GM19438 (cell line): ENCODE measurements around the gene TSPAN12.
"Not testable (repeated sequence)": the region's sequence is repeated elsewhere in the genome, so short reads cannot be mapped to it uniquely, and the experiment has no call there.

Experiments used
- ATAC-seq: cut with Tn5 transposase; IDR thresholded peaks from one replicate; pipeline ENCODE4 v1.9.1; 2021; ENCODE audit warnings: low read depth; ENCODE audit not compliant: unreplicated experiment

TSPAN12 gene

DNA sequence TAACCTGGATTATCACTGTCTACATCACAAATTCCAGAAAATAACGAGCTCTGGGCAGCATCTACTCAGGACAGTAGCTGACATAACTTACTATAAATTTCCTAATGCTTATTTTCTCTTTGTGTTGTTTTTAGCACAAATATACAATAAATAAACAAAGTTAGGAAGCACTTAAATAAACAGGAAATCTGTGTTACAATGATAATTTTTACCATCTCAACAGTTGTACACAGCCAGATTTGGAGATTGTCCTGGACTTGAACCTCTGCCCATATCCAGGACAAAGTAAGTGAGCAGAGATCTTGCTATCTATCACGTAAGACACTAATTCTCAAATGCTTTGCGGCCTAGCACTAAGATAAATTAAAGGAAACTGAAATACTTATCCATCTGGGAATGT is 48.7 kb downstream of the TSPAN12 start:
- no peak for ATAC-seq

DNA sequence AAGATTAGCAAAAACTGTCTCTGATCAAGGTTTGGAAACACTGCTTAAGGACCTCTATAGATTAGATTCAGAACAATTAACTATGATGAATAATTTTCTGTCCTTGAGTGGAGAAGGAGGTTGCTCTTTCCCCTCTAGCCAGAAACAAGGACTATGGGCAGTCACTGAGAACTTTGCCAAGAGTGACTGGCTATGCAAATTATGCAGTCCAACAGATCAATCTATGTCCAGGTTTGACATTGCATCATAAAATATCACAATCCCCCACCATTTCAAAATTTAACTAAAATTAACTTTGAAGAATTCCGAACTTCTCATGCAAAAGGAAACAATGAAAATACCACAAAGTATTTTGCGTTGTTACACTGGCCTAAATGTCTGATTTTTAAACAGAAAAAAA is 50.6 kb downstream of the TSPAN12 start:
- no peak for ATAC-seq

DNA sequence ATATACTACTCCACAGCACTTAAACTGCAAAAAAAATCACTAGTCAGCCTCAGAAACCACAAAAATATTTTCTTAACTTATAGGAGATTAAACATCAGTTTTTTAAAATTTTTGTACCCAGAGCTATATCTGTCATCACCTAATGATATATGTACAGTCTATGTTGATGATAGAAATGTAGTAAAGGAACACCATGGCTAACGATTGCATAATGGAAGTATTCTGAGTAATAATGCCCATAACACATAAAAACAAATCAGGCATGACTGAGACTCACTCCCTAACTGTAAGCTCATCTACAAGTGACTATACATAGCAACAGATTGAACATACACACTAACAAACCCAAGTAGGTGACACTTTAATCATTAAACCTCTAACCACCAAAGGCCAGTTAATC is 51.3 kb downstream of the TSPAN12 start:
- ATAC-seq = no peak

DNA sequence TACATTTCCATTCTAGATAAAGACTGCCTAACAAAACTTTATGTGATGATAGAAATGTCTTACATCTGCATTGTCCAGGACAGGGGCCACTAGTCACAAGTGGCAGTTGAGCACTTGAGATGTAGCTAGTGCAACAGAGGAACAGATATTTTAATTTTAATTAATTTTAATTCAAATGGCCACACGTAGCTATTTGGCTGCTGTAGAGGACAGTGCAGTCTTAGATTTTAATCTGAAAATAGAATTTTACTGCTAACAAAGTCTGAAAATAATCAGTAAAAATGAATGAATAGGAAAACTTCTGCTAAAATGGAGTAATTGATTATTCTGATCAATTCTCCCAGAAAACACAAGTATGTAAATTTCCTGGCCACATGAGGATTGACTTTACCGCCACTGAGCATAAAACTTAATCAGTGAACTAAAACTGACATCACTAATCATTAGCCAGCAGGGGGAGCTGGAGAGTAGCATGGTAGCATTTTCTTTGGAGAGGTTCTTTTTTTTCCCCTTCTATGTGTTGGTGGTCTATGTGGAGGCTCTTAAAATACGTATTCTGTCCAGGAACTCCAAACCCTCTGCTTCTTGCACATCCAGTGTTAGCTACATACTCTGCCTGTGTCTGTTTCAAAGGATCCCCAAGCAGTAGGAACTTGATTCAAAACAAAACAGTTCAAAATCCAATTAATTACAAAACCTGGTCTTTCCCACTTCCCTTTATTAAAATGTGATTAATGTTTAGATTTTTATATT is 52.1 kb downstream of the TSPAN12 start:
- ATAC-seq = peak; percentile 76

DNA sequence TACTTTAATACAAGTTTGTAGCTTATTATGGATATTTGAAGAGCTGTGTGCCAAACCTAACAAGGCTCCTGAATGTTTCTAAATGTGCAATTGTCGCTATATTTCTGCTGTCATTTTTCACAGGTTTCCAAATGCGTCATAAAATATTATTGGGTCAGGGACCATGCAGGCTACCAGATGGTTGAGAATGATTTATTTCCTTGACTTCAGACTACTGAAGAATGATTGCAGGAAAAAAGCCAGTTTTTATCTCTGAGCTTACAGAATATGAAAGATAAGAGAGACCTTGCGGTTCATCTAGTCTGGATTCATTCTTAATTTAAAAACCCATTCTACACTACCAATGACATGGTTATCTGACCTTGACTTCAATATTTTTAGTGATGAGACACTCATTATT is 55.2 kb downstream of the TSPAN12 start:
- no peak for ATAC-seq

DNA sequence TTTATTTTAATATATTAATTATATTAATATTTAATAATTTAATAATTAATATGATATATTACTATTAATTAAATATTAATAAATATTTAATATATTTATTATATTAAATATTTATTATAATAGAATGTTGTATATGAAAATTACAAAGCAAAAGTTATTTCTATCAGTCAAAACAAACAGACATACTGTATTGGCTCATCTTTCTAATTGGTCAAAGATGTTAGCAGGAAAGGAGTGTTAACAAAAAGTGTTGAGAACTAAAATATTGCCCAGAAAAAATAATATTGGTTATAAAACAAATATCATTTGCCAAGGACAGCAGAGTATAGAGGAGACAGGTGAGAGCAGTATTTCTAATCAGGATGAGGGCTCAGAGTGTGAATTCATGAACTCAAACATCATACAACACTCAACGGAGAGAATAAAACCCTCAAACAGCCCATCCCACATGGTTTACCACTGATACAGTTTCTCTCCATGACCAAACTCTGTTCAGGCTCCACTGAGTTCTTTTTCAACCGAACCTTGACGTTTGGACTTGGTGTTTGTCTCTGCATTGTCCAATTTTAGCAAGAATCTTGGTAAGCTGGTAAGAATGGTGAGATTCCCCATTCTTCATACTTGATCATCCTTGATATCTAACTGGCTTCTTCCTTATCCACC is 58.0 kb downstream of the TSPAN12 start:
- no peak for ATAC-seq

DNA sequence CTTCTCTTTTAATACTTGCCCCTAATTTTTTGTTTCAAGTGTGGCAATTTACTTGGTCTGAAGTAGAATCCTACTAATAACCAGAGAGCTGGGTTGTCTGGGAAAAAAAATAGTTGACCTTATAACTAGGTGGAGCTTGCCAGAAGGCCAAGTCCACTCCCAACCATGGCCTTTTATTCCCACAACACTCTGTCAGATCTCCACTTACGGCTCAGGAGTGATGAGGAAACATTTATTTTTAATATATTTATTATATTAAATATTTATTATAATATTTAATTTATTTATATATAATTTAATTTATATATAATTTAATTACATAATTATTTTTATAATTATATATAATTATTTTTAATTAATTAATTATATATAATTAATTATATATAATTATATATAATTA is 58.8 kb downstream of the TSPAN12 start:
- no peak for ATAC-seq

DNA sequence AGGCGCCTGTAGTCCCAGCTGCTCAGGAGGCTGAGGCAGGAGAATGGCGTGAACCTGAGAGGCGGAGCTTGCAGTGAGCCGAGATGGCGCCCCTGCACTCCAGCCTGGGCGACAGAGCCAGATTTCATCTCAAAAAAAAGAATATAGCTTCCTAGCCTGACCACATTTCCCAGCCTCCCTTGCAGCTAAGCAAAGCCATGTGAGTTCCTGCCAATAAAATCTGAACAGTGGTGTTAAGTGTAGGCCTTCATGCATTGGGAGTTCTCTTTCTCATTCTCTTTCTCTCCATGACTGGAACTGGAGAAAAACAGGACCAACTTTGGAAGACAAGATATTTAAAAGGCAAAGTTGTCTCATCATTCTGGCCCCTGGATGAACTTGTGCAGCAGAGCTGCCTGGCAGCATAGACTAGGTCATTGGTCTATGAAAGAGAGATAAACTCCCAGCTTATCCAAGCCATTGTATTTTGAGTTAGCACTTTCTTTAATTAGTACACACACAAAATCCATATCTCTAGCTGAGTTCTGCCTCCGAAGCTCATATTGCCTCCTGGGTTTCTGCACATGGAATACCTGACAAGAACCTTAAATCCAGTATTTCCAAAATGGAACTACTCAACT is 60.8 kb downstream of the TSPAN12 start:
- no peak for ATAC-seq

DNA sequence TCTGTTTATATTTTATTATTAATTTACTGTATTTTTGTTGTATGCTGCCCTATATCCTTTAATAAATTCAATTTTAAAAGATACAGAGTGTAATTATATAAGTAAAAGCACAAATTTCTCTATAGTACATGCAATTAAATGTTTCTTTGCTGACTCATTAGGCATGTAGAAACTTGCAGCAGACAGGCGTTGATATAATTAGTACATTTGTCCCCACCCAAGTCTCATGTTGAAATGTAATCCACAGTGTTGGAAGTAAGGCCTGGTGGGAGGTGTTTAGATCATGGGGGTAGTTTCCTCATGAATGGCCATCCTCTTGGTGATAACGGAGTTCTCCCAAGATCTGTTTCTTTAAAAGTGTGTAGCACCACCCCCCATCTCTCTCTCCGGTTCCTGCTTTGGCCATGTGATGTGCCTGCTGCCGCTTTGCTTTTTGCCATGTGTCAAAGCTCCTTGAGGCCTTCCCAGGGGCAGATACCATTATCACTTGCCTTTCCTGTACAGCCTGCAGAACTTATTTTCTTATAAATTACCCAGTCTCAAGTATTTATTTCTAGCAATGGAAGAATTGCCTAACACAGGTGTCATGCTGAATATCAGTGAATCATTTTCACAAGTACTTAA is 63.7 kb downstream of the TSPAN12 start:
- no peak for ATAC-seq

DNA sequence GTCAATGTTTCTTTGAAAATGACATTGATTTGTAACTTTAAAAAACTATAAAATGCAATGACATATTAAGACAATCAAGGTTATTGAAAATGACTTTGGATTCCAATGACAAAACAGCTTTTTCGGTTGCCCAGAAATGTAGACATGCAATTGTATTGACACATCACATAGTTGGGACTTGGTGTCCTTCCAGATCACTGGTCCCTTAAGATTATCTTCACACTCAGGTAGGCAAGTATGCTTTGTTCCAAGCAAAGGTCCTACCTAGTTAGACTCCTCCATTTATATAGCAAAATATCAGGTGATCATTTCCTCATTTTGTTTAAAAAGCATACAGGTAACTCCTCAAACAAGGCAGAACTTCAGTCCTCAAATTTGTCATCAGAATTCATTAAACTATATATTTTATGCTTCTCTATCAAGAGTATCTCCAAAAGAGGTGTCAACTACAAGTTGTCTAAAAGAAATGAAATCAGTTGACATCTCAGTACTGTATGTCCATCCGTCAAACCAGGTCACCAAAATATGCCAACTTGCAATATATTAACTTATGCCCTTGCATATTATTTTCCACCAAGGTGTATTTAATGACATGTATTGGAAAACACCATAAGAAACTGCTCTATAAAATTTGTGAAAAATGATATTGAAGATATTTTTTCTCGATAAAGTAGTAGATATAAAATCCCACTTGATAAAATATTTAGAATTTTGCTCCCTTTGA is 64.6 kb downstream of the TSPAN12 start:
- ATAC-seq = no peak

DNA sequence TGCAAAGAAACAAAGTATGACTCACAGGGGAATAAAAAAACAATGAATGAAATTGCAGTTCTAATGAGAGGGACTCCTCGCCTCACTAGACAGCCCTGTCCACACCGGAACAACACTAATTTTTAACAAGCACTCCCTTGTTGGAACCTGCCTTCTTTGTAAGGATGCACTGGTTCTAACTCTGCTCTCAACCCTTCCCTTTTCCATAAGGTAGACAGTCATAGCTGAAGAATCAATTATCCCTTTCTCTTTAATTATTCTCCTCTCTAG is 65.1 kb downstream of the TSPAN12 start:
- no peak for ATAC-seq

DNA sequence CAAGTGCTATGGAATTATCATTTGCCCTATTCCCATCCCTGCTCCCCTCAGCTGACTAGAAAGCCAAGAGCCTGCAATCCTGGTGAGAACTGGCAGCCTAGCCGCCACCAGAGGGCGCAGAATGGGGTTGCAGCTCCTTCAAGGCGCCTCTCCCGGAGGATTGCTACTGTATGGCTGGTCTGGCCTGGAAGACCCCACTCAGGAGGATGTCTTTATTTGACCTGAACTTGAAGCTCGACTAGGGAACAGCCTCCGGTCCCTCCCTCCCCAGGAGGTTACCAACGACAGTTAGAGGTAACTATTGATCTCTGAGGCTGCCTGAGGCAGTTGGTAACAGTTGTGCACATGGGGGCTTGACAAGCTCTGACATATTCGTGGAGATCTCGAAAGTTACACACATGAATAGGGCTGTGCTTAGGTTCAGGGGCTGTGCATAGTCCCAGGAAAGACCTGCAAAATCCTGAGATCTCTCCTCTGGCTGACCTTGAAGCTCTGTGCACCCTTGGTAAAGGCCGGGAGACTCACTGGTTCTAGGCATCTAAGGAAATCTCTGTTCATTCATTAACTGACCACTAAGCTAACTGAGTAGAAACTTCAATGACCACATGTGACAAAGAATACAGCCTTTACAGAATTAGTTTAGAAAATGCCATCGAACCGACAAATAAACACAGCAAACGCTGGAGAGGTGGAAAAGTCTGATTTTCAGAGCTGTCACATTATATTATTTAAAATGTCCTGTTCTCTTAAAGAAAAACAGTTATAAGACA is 65.7 kb downstream of the TSPAN12 start:
- ATAC-seq = peak; percentile 98

DNA sequence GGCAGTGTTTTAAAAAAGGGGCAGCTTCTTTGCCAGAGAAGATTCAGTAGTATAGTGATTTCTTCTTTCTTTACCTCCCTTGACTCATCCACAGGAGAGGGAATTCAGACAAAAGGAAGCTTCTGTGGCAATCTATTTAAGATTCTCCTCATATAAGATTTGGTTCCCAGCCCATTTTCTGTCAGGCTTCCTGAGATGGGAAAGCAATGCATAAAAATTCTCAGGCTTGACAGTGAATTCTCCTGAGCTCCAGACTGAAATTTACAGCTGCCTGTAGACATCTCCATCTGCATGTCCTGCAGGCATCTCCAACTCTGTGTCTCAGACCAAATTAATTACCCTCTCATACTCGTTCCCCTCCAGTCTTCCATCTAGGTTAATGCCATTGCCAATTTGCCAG is 72.8 kb downstream of the TSPAN12 start:
- ATAC-seq = no peak

DNA sequence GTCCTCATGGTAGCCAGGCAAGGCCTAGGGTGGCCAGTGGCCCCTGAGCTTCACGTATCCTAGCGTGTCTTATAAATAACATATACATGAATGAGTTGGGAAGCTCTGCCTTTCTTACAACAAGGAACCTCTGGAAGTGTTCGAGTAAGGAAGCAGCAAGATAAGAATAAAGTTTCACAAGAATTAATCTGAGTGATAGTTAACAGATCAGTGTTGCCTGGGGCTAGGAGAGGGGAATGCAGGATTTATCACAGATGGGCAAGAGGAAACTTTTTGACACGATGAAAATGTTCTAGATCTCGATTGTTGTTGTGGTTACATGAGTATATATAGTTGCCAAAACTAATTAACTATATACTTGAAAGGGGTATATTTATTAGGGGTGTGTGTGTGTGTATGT is 74.2 kb downstream of the TSPAN12 start:
- no peak for ATAC-seq

DNA sequence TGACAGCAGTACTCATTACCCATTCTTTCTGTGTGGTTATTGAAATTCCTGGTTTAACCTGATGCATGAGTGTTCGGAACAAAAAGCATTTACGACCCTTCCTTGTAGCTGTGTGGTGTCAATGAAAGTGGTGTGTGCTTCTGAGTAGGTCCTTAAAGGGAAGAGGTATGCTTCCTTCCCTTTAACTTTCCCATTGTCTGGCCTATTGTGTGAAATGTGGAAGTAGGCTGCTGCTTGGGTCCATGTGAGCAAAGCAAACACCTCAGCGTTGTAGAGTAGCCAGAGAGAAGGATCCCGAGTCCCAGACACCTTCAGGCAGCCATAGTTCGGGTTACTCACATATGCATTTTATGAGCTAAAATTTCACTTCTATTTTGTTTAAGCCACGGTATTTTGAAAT is 74.7 kb downstream of the TSPAN12 start:
- no peak for ATAC-seq

DNA sequence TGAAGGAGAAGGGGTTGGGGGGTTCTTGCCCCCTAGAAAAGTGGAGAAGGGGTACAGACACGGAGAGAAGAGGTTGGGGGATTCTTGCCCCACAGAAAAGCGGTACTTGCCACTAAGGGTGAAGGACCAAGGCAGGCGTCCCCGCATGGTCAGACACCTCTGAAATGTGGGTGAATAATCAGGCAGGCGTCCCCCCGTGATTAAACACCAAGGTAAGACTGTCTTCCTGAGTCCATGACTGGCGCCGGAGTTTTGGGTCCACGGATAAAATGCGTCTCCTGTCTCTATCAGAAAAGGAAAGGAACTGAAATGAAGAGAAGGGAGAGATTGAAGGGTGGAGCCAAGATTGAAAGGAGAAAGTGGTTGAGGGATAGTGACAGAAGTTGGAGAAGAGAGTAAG is 76.0 kb downstream of the TSPAN12 start:
- not testable (repeated sequence) for ATAC-seq

DNA sequence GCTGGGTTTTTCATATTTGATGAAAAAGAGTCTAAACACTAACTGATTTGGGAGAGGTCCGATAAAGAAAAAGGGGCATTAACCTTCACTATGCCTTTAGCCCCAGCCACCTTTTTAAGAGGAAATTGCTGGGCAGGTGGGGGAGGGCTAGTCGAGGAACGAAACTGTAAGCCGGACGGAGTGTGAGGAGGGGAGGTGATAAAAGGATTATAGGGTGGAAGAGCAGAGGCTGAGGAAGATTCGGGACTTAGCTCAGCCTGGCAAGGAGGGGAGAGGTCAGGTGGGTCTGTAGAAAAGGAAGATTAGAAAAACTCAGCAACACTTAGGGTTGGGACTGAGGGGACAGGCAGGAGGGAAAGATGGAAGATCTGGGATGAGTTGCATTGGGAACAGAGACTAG is 77.0 kb downstream of the TSPAN12 start:
- no peak for ATAC-seq

DNA sequence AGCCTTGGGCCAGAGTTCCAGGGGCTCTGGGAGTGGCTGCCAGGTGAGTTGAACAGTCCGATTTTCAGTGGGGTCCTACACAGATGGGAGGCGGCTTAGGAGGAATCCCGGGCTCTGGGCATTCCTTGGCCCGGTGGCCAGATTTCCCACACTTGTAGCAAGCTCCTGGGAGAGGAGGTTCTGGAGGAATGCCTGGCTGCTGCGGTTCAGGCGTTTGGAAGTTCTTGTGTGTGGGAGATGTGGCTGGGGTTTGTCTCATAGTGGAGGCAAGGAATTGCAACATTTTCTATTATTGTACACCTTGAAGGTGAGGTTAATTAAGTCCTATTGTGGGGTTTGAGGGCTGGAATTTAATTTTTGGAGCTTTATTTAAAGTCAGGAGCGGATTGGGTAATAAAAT is 77.5 kb downstream of the TSPAN12 start:
- not testable (repeated sequence) for ATAC-seq

DNA sequence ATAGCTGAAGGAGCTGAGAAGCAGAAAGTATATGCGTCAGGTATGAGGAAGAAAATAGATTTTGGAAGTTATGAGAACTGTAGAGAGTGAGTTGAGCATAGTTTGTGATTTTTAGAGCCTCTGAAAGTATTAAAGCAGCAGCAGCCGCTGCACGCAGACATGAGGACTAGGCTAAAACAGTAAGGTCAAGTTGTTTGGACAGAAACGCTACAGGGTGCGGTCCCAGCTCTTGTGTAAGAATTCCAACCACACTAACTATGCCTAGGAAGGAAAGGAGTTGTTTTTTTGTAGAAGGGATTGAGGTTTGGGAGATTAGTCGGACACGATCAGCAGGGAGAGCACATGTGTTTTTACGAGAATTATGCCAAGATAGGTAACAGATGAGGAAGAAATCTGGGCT is 78.9 kb downstream of the TSPAN12 start:
- not testable (repeated sequence) for ATAC-seq

DNA sequence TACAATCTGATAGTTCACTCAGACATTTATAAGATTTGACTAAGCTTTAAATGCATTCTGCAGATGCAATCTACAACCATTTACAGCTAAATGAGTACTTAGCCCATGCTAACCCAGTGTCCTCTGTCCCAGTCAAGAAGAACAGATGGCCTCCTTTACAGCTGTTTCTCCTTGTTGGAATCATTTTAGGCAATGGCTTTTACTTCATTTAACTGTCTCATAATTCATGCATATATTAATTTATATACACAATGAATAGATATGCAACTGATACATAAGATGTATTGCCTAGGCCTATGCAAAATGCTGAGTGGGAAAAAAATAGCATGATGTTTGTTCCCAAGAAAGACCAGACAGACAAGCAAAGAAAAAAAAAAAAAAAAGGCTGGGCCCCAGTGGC is 82.2 kb downstream of the TSPAN12 start:
- ATAC-seq = no peak
